Activated naive CD8-positive, alpha-beta T cell (primary cell): ENCODE results near the gene RBM38.

Experiments used
- H3K27ac Mint-ChIP-seq: one replicate; pipeline ENCODE4 v1.8.0; 2021; ENCODE audit warnings: mixed read lengths
- H3K27me3 Mint-ChIP-seq: one replicate; pipeline ENCODE4 v1.8.0; 2021; ENCODE audit warnings: mixed read lengths
- H3K36me3 Mint-ChIP-seq: one replicate; pipeline ENCODE4 v1.8.0; 2021; ENCODE audit warnings: mixed read lengths
- H3K4me1 Mint-ChIP-seq: one replicate; pipeline ENCODE4 v1.8.0; 2021; ENCODE audit warnings: low read depth, mixed read lengths
- H3K4me3 Mint-ChIP-seq: one replicate; pipeline ENCODE4 v1.8.0; 2021; ENCODE audit warnings: mild to moderate bottlenecking, mixed read lengths
- H3K9me3 Mint-ChIP-seq: one replicate; pipeline ENCODE4 v1.8.0; 2021; ENCODE audit warnings: low read depth, mixed read lengths

The RBM38 gene

DNA sequence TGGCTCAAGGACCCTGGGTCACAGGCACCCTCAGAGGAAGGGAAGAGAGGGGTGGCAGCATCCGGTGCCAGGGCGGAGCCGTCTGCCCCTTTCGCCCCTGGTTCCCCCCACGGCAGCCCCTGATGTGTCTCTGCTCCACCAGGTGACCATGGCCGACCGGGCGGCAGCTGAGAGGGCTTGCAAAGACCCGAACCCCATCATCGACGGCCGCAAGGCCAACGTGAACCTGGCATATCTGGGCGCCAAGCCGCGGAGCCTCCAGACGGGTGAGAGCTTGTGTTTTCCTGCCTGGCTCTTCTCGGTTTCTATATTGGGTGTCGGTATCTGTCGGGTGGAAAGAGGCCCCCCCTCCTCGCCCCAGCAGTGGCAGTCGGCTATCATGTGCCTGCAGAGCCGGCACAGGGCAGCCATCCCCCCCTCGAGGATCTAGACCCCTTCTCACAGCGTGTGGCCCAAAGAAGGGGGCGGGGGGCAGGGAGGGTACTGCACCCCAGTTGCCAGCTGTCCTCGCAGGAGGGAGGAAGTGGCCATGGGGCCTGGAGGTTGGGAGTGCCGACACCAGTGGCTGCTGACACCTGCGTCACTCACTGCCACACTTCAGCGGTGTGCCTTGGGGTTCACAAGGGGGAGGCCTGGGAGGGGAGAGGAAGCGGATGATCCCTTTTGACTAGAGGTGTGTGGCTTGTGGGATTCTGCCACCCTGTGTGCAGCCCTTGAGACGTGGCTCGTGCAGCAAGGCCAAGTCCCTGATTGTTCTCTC is 1.5 kb downstream of the RBM38 start:
- peak overlapping the region; percentile 98 for H3K4me3 Mint-ChIP-seq
- peaks cover 12% of the 10 kb centered on the region for H3K36me3 Mint-ChIP-seq
- no peaks in the 10 kb centered on the region for H3K9me3 Mint-ChIP-seq
- peaks cover 60% of the 10 kb centered on the region for H3K4me1 Mint-ChIP-seq
- no peaks in the 10 kb centered on the region for H3K27me3 Mint-ChIP-seq
- peak overlapping the region; percentile 99 for H3K27ac Mint-ChIP-seq

DNA sequence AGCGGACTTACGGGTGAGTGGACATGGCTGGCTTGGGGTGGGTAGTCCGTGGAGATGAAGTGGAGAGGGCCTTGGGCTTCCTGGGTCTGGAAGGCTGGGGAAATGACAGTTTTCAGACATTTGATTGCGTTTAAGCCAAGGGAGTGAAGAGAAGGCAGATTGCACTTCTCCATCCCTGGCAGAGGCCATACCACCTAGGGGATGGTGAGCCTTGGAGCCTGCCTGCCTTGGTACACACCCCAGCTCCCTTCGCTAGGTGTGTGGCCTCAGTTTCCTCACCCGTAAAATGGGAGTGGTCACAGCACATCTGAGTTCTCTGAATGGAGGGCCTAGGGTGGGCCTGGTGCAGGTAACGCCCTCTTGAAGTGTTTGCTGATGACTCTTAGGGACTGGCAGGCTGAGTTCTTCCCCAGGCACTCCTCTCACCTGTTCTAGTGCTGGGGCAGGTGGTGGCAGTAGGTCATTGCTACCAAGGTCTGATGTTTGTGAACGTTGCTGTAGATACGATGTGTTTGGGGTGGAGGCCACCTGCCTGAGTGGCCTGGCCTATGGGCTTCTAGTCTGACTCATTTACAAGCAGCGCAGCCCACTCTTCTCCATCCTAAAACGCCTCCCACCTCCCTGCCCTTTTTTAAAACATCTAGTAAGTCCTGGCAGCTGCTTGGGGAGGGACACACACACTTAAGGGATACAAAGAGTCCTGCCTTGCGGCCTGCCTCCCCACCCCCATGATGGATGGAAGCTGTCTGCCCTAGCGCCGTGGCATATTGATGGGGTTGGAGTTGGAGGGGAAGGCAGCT is 2.3 kb downstream of the RBM38 start:
- peaks cover 15% of the 10 kb centered on the region for H3K36me3 Mint-ChIP-seq
- H3K27ac Mint-ChIP-seq: peak overlapping the region; percentile 99
- H3K4me3 Mint-ChIP-seq: peak overlapping the region; percentile 98
- peaks cover 66% of the 10 kb centered on the region for H3K4me1 Mint-ChIP-seq
- no peaks in the 10 kb centered on the region for H3K27me3 Mint-ChIP-seq
- H3K9me3 Mint-ChIP-seq: no peaks in the 10 kb centered on the region

DNA sequence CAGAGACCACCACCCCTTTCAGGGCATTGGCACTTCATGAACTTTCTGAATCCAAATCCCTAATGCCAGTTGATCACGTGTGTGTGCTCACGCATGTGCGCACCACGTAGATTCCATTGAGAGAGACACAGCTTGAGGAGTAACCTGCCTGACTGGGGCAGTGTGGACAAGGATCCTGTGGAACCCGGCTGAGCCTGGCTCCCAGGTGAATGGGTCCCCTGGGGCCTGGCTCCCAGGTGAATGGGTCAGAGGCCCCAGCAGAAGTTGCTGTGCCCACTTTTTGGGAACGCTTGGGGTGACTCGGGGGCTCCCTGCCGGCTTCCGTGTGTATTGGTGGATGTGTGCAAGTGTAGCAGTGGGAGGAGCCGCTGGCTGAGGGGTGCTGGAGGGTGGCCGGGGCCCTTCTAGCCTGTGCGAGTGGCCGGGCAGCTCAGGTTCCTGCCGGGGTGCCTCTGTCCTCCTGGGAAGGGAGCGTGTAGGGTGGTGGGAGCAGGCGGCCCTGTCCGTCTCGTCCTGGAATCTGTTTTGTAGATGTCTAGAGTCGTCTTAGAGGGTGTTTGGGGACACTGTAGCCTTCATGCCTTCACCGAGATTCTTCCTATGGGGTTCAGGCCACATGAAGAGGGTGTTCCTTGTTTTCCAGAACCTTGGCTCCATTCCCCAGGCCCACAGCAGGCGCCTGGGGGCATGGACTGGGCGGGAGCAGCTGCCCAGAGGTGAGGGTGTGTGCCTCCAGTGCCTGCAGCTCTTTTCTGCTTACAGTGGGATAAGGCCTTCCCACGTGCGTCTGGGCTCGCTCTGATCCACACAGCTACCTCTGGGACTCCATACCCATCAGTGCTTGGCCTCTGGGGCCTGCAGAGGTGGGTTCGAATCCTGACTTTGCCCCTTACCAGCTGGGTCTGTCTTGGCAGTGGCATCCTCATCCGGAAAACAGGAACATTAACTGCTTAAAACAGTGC is 3.2 kb downstream of the RBM38 start:
- no peaks in the 10 kb centered on the region for H3K9me3 Mint-ChIP-seq
- H3K27ac Mint-ChIP-seq: peak overlapping the region; percentile 99
- peaks cover 17% of the 10 kb centered on the region for H3K36me3 Mint-ChIP-seq
- peaks cover 72% of the 10 kb centered on the region for H3K4me1 Mint-ChIP-seq
- H3K4me3 Mint-ChIP-seq: peak overlapping the region; percentile 98
- no peaks in the 10 kb centered on the region for H3K27me3 Mint-ChIP-seq

DNA sequence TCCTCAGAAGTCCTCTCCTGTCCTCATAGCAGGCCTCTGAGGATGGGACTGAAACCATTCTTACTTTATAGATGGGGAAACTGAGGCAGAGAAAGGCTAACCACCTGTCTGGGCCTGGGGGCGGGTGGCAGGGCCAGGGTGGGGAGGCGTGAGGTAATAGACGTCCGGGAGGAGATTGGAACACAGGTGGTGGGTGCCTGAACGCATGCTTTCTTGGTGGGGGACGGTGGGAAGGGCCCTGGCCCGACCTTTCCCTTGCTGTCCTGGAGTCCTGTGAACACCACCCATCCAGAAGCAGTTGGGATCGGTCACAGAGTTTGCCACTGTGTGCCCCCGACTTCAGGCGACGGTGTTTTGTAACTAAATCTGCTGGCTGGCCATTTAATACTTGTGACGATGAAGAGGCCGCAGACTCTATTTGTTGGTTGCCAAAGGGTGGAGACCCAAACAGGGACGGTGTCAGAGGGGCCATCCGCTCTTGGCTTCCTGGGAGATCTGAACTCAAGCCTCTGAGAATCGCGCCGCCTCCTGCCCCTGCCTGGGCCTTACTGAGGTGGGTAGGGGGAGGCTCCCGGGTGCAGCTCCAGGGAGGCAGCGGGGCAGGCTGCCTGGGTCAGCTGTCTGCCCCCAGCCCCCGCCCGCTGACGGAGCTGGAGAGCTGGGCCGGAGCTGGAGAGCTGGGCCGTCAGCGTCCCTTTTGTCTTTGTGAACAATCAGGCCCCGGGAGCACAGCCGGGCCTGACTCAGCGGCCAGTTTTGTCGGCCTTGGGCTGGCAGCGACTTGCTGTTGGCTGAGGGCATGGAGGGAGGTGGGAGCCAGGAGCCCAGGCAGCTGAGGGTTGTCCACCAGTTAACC is 4.1 kb downstream of the RBM38 start:
- H3K27ac Mint-ChIP-seq: peak overlapping the region; percentile 72
- peaks cover 17% of the 10 kb centered on the region for H3K36me3 Mint-ChIP-seq
- H3K27me3 Mint-ChIP-seq: no peaks in the 10 kb centered on the region
- H3K4me3 Mint-ChIP-seq: peak overlapping the region; percentile 98
- H3K9me3 Mint-ChIP-seq: no peaks in the 10 kb centered on the region
- peaks cover 74% of the 10 kb centered on the region for H3K4me1 Mint-ChIP-seq

DNA sequence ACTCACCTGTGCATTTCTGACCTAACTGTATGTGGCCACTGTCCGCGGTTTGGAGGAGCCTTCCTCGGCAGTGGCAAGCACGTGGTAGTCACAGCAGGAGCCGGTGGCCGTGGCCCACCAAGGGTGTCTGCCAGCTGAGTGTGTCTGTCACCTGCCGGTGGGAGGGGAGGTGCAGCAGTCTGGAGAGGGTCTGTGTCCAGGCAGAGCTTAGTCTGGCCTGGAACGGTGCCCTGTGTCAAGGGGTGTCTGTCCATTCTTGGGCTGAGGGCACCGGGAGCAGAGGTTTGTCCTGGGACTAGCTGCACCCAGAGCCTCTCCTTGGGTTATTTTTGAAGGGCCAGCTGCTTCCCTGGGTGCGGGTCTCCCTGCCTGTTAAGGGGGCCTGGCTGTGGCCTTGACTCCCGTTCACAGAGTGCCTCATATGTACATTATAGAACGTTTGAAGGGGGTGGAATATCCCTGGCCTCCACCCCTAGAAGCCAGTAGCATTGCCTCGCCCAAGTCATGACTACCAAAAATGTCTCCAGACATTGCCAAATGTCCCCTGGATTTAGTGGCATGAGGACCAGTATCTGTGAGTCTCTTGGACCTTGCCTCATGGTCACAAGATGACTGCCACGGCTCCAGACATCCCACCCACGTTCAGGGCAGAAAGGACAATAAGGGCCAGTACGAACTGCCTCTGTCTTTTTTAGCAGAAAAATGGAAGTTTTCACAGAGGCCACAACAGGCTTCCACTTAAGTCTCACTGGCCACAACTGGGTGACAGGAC is 5.2 kb downstream of the RBM38 start:
- H3K4me1 Mint-ChIP-seq: peaks cover 81% of the 10 kb centered on the region
- H3K9me3 Mint-ChIP-seq: no peaks in the 10 kb centered on the region
- no peaks in the 10 kb centered on the region for H3K27me3 Mint-ChIP-seq
- peaks cover 17% of the 10 kb centered on the region for H3K36me3 Mint-ChIP-seq
- peak overlapping the region; percentile 99 for H3K27ac Mint-ChIP-seq
- peak overlapping the region; percentile 27 for H3K4me3 Mint-ChIP-seq

DNA sequence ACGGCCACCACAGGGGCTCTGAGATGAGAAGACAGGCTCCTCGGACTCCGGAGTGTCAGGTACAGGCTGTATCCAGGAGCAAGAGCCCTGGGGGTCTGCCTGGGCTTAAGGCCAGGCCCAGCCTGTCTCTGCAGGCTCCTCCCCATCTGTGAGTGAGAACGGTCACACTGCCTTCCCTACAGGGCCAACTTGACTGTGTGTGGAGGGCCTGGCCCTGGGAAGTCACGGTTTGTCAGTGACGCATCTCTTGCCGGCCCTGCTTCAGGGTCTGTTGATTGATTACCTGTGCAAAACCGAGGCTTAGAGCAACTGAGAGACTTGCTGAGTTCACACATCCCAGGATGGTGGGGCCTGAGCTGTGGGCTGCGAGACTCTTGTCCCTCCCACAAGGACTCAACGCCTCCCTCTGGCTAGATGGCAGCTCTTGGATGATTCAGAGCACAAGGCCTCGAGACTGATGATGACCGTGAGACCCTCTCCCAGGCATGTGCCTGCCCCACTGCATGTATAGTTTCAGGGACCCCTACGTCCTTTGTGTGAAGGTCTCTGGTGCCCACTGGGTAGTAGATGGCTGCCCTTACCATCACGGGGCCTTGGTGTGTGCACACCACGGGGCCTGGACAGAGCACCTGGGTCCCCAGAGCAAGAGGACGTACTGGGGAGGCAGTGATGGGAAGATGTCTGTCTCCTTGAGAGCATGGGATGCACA is 5.9 kb downstream of the RBM38 start:
- H3K4me3 Mint-ChIP-seq: peak overlapping the region; percentile 88
- H3K27ac Mint-ChIP-seq: peak overlapping the region; percentile 99
- H3K9me3 Mint-ChIP-seq: no peaks in the 10 kb centered on the region
- no peaks in the 10 kb centered on the region for H3K27me3 Mint-ChIP-seq
- peaks cover 17% of the 10 kb centered on the region for H3K36me3 Mint-ChIP-seq
- peaks cover 88% of the 10 kb centered on the region for H3K4me1 Mint-ChIP-seq

DNA sequence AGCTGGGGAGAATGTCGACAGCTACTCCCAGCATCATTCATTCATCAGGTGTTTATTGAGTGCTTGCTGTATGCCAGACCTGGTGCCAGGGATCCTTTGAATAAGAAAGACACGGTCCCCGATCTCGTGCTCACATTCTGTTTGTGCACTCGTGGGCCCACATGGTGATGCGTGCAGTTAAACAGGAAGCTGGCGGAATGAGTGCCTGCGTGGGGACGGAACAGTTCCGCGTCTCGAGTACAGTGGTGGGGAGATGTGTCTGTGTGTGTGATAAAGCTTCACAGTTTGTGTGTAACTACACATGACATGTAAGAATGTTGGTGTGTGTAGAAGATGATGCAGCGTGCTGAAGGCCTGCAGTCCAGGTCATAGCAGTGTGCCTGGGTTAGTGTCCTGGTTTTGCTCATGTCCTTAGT is 6.5 kb downstream of the RBM38 start:
- H3K27me3 Mint-ChIP-seq: no peaks in the 10 kb centered on the region
- H3K36me3 Mint-ChIP-seq: peaks cover 17% of the 10 kb centered on the region
- peaks cover 94% of the 10 kb centered on the region for H3K4me1 Mint-ChIP-seq
- peak overlapping the region; percentile 99 for H3K27ac Mint-ChIP-seq
- peak overlapping the region; percentile 88 for H3K4me3 Mint-ChIP-seq
- H3K9me3 Mint-ChIP-seq: no peaks in the 10 kb centered on the region

DNA sequence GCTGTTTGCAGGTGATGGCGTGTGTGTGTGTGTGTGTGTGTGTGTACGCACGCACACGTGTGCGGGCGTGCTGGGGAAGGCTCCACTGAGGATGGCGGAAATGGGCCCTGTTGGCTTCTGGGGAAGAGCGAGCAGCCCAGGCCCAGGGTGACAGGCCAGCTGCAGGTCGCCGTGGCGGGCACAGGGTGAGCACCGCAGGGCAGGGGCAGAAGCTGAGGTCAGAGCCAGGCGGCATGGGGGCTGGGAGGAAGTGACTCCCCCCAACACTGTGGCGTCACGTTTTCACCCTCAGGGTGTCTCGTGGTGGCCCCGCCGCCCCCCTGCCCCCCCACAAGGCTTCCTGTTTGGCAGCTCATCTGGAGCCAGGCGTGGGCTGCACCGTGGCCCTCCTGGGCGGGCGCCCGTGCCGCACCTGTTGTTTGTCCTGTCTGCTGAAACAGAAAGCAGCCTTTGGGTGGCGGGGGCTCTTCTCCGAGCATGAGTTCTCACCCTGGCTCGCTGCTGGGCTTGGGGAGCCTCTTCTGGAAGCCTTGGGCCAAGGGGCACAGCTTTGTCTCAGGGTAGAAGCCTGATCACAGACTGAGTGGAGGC is 7.1 kb downstream of the RBM38 start:
- peaks cover 13% of the 10 kb centered on the region for H3K36me3 Mint-ChIP-seq
- peaks cover 94% of the 10 kb centered on the region for H3K4me1 Mint-ChIP-seq
- H3K27ac Mint-ChIP-seq: peak overlapping the region; percentile 99
- no peaks in the 10 kb centered on the region for H3K9me3 Mint-ChIP-seq
- H3K4me3 Mint-ChIP-seq: peak overlapping the region; percentile 88
- H3K27me3 Mint-ChIP-seq: no peaks in the 10 kb centered on the region

DNA sequence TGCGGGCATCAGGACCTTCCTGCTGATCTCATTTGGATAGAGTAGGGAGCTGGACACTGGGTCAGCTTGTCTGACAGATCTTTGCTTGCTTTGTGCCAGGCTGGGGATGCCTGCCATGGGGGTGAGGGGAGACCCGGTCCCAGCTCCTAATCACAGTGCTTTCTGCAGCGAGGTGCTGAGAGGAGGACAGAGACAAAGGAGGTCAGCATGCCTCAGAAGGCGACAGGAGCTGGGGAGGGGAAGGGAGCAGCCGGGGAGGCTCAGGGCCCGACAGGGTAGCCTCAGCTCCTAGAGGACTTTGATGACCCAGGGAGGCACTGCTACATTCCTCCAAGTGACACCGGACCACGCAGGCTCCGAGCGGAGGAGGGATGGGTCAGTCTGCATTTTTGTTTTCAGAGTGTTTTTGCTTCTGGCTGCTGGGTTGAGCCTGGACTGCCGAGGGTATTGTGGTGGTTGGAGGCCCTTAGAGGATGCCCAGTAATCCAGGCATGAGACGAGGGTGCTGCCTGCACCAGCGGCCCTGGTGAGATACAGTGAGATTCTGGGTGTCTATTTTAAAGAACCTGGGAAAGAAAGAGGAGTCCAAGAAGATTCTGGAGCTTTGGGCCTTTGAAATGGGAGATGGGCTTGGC is 7.8 kb downstream of the RBM38 start:
- H3K9me3 Mint-ChIP-seq: no peaks in the 10 kb centered on the region
- H3K27ac Mint-ChIP-seq: peak overlapping the region; percentile 99
- peaks cover 93% of the 10 kb centered on the region for H3K4me1 Mint-ChIP-seq
- peak overlapping the region; percentile 88 for H3K4me3 Mint-ChIP-seq
- peaks cover 8% of the 10 kb centered on the region for H3K36me3 Mint-ChIP-seq
- H3K27me3 Mint-ChIP-seq: no peaks in the 10 kb centered on the region

DNA sequence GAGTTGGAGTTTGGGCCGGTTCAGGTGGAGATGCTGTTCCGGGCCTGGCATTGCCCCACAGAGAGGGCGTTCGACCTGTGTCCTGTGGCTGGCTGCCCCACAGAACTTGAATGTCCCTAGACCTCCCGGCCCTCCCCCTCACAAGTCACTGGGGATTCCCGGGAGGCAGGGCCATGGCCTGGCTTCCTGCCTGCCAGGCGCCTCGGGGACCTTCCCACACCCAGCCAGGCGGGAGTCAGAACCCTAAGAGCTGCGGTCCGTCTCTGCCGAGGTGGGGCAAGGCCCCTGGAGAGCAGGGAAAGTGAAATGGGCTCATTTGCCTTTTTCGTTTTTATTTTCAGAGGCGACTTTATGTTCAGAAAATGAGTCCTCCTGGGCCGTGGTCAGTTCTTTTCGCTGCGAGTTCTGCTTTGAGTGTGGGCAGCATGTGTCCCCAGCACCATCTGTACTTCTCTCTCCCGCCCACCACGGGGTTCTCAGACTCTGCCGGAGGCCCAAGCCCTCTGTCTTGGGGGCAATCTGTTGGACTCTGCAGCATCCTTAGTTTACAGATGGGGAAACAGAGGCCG is 8.5 kb downstream of the RBM38 start:
- Mint-ChIP-seq H3K27ac (peak overlapping the region; percentile 99), H3K27me3 (no peaks in the 10 kb centered on the region), H3K9me3 (no peaks in the 10 kb centered on the region), H3K4me1 (peaks cover 88% of the 10 kb centered on the region), H3K36me3 (peaks cover 8% of the 10 kb centered on the region), H3K4me3 (peak overlapping the region; percentile 88)

DNA sequence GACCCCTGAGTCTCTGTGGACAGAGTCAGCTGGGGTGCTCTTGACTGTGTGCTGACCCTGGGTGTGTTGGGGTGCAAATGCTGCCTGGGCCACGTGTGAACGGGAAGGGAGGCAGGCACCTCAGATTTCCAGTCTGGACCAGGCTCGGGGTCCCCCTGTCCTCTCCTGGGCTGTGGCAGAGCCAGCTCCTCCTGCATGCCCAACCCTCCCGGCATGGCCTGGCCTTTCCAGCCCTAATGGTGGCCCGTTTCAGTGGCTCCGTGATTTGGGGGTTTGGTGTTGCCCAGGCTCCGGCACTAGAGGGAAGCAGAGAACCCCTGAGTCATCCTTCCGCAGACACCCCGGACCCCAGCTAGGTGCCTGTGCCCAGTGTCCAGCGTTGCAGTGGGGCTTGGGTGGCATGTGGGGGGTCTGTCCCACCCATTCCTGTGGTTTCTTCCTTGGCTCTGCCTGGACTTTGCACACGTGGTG is 9.1 kb downstream of the RBM38 start:
- H3K9me3 Mint-ChIP-seq: no peaks in the 10 kb centered on the region
- H3K27ac Mint-ChIP-seq: peak overlapping the region; percentile 99
- H3K27me3 Mint-ChIP-seq: no peaks in the 10 kb centered on the region
- peaks cover 8% of the 10 kb centered on the region for H3K36me3 Mint-ChIP-seq
- peak overlapping the region; percentile 88 for H3K4me3 Mint-ChIP-seq
- H3K4me1 Mint-ChIP-seq: peaks cover 84% of the 10 kb centered on the region
